OCI-M2 (cell line): Measurements from ENCODE around the gene IKZF1.
A peak's percentile ranks its signal among the peaks of the same experiment; 100 is the strongest.

Source experiments
- DNase-seq: peaks from one replicate; lab custom pipeline; 2025; ENCODE audit not compliant: unreplicated experiment; lab: John Stamatoyannopoulos, UW

Gene IKZF1

DNA sequence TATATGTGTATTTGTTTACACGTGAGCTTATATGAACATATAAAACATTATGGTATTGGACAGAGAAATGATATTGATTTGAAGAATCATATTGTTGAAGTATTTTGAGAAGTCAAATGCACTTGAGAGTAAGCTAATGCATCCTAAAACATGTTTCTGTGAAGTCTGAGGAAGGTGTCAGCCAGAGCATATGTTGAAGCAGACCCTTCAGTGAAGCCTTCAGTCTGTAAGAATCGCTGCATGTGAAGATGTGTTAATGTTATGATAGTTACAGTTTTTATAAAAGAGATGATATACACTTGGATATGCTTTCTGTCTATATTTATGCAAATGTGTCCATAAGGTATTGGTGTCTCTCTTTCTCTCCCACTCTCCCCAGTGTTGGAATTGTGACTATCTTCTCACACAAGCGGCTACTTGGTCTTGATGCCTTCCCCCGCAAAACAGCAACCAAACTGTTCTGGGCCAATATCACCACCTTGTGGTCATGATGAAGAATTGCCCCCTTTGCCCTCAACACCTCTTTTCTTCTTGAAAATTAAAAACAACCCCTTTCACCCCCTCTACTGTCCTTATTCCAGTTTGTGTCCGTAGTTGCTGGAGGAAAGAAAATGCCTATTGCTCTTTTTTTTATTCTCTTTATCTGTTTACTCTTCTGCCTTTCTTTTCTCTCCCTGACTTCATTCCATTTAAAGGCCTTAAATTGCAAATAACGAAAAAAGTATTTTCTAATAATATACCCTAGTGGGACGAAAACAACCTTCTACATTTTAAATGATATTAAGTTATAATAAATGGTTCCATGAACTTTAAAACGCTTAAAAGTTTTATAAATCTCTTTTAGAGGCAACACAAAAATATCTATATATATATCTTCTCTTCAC, 64.9 kb downstream of the IKZF1 start:
- DNase-seq = peak; percentile 28

DNA sequence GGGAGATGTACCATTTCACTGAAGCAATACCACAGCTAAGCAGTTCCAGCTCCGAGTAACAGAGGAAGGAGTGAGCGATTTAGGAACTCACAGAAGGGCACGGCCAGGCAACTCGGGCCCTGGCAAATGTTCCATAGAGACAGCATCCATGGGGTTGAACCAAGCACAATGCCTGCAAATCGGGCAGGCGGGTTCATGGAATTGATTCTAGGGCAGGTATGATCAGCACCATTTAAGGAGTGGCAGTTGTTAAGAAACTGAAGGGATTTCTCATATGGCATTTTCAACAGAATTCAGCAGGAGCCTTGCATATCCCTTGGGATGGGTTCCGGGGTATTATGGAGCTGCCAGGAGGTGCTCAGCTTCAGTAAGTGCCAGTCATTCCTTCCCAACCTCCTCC, 66.4 kb downstream of the IKZF1 start:
- no peak for DNase-seq

DNA sequence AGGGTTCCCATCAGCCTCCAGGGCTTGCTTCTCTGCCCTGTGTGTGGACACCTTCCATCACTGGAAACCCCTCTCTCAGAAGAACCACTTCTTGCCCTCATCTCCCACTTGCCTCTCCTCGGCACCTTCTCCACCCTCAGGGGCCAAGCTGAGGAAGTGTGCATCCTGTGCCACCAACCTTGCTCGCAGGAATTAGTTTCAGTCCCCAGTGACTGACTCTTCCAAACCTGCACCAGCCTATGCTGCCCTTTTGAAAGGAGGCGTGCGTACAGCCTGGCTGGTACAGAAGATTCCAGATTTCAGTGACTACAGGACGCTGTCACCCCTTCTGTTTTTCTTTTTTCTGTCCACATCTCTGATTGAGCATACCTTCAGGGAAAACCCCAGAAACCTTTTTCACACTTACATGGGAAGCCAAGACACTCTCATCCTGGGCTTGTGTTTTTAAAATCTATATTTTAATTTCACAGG, 67.1 kb downstream of the IKZF1 start:
- no peak for DNase-seq

DNA sequence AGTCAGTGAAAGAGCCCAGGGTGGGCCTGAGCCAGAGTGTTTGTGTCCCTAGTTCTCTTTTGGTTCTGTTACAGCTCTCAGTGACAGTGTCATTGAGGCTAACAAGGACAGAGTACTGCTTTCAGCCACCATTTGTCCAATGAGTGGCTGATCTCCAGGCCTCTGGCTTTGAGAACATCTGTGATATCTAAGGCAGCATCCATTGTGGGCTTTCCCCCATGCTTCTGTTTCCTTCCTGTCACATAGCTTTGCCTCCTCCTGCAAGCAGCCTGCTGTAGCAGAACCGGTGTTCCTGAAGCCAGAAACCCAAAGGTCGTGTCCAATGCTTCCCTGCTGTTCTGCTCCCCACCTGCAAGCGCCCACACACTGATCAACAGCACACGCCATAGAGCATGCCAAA, 68.4 kb downstream of the IKZF1 start:
- no peak for DNase-seq

DNA sequence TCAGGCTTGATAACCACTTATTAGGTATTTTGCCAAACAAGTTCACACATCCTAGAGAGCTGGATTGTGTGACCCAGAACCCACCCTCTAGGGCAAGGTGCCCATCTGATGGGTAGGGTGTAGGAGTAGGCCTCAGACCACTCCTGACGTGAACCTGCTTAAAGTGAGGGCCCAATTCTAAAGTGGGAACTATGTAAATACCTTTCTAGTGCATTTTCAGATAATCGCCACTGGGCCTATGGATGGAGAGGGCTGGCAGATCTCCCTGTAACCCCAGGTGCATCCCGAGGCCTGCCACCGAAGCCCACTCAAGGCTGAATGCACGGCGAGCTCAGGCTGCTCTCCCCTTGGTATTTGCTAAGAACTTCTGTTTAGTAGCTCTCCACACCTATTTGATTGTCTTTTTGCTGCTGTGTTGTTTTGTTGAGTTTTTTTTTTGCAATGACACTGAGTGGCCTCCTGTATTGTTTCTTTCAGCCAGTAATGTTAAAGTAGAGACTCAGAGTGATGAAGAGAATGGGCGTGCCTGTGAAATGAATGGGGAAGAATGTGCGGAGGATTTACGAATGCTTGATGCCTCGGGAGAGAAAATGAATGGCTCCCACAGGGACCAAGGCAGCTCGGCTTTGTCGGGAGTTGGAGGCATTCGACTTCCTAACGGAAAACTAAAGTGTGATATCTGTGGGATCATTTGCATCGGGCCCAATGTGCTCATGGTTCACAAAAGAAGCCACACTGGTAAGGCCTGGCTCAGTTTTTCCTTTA, 71.7 kb downstream of the IKZF1 start:
- no peak for DNase-seq

DNA sequence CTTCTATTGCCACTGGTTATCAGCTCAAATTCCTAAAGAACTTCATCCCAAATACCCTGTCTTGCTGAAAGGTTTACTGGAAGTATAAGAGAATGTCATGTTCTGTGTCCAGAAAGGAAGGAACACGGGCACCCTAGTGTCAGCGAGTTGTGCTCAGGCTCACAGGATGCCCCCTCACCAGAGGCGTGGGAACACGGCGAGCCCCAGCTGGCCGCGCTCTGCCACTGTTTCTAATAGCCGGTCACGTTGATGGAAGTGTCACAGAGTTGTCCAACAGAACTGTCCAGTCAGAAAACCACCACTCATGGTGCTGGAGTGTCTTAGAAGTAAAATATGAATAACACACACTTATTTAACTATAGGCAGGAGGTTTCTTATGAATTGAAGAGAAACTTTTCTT, 72.8 kb downstream of the IKZF1 start:
- no peak for DNase-seq

DNA sequence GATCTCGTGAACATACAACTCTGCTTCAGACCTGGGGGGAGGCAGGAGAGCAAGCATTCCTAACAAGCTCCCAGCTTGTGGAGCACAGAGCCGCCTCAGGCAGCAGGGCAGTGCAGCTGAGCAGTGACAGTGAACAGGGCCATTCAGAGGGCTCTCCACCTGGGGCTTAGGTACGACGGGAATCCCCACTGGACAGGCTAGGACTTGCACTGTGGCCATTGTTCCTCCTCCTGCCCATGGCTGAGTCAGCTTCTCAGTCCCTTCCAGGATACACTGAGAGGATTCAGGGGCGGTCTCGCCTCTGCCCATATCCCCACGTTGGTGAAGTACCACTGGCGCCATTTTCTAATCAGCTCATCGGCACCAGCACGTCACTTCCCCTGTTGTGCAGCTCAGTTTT, 74.6 kb downstream of the IKZF1 start:
- DNase-seq = no peak

DNA sequence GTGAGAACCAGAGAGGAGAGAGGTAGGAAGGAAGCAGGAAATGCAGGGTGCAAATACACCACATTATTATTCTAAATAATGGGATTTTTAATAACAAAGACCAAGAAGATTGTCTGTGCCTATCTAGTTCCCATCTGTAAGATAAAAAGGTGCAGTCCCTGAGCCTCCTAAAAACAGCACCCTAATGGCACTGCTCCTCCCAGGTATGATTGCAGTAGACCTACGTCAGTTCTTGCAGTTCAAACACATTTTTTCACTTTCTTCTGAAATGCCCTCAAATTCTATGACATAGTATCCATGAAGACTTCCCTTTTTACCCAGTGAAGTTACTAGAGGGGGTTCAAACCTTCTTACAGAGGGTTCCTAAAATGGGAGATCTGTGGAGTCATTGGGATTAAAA, 75.0 kb downstream of the IKZF1 start:
- DNase-seq = no peak

DNA sequence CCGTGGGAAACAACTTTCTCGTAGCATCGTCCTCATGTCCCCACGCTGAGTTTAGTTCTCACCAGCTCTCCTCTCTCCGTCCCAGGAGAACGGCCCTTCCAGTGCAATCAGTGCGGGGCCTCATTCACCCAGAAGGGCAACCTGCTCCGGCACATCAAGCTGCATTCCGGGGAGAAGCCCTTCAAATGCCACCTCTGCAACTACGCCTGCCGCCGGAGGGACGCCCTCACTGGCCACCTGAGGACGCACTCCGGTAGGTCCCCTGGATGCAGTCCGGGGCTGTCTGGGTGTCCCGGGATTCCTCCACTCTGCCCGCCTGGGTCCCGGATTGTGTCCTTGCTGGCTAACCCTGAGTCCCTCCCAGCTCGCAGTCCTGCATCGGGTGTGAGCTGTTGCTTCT, 77.9 kb downstream of the IKZF1 start:
- DNase-seq = no peak

DNA sequence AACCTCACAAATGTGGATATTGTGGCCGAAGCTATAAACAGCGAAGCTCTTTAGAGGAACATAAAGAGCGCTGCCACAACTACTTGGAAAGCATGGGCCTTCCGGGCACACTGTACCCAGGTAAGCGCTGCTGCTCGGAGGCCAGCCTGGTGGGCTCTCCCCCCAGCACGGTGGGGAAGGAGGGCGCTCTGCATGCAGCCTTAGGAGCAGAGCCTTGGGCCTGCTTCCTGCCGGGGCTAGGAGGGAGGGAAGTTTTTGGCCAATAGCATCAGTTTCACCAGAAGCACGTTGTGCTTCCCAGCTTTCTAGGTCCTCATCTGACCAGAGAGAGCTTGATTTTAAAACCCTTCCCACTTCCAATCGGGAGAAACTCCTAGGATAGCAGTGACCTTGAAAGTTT, 82.8 kb downstream of the IKZF1 start:
- DNase-seq = no peak

DNA sequence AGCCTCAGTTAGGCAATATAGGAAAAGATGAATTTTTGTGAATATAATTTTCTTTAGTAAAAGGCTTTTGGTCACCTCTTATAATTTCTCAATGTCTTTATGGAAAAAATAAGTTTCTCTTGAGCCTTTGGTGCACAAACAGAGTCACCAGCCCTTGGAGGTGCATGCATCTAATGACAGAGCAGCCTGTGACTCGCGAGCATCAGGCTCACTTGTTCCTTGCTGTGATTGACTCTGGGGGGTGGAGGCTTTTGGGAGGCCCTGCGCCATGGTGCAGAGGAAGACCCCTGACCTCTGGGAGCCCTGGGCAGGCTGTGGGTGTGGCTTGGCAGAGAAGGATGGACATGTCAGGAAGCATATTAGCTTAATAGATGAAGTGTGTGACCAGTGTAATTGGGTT, 85.4 kb downstream of the IKZF1 start:
- no peak for DNase-seq

DNA sequence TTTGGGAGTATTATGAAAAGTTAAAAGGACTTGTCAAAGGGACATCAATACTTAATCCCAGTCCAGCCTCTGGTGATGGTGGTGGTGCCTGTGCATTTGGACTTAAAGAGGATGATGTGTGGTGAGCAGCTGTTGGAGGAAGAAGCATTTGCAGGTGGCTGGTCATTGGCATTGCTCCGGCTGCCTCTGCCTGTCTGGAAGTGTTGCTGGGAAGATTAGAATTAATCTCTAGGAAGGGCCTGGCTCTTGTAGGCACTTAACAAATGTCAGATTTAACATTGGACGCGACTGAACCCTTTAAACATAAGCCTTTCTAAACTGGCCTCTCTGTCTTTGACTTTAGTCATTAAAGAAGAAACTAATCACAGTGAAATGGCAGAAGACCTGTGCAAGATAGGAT, 86.9 kb downstream of the IKZF1 start:
- no peak for DNase-seq

DNA sequence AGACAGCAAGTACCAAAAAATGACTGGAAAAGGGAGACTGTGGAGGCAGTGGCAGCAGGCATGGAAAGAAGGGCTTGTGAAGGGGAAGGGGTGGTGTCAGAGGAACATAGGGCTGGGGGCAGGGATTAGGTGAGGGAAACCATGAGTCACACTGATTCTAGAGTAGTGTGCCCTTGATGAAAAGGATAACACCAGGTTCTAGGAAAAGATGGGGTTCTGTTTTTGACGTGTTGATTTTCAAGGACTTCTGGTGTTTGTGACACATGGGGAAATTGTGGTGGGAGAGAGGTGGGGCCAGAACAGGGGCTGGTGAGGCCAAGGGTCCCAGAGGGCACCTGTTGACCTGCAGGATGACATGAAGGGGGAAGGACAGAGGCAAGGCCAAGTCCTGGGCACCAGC, 88.6 kb downstream of the IKZF1 start:
- no peak for DNase-seq

DNA sequence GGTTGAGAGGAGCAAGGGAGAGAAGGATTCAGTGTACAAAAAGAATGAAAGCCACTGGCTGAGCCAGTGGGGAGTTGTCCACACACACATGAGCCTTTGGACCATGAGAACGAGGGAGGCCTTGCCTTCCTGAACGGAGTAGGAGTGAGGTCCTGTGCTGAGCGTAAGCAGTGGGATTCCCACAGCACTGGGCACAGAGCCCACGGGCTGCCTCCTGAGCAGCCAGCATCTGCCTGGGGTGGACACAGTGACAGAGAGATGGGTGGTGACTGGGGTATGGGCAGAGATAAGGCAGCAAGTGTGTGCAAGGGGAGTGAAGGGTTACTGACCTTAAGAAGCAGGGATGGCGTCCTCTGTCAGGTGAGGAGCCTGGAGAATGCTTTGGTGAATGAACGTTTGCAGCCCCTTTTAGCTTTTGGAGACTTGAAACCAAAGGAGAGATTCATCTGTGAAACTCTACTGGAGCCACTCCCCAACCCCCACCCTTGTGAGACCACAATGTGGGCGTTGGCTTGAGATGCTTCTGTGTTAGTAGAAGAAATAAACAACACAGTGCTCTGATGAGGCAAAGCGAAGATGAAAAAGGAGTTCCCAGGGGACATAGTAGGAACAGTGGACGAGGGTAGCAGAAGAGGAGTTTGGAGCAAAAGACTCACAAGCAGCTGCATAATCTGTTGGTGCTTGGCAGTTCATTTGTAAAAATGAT, 89.2 kb downstream of the IKZF1 start:
- no peak for DNase-seq

DNA sequence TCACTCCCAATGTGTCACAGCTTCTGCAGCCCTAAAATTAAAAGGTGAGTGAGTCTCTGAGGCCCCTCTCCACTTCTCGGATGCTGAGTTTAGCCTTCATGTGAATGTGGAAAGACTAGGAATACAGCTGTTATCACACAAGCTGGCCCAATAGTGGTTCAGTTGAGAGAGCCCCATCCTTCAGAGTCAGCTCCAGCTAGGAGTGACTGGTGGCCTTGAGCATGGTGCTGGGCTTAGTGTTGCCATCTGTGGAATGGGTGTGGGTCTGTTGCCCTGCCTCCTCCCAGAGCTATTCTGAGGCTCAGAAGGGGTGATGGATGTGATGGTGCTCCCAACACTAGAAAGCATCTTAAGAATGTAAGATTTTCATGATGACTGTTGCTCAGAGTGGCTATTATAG, 89.8 kb downstream of the IKZF1 start:
- no peak for DNase-seq

DNA sequence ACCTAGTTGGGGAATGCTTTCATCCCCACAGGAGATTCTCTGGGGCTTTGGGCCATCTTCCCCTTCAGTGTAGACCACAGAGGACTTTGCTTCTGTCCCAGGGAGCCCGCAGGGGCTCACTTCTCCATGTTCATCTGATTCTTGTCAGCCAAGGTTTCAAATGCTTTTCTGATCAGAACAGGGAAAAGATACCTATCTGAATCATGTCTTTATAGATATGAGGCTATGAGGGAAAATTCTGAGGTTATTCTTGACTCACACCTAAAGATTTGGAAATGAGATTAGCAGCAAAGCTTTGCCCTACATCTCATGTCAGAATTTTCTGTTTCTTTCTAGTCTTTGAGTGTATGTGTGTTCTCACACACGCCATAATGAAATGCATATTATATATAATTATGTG, 92.3 kb downstream of the IKZF1 start:
- DNase-seq = no peak

DNA sequence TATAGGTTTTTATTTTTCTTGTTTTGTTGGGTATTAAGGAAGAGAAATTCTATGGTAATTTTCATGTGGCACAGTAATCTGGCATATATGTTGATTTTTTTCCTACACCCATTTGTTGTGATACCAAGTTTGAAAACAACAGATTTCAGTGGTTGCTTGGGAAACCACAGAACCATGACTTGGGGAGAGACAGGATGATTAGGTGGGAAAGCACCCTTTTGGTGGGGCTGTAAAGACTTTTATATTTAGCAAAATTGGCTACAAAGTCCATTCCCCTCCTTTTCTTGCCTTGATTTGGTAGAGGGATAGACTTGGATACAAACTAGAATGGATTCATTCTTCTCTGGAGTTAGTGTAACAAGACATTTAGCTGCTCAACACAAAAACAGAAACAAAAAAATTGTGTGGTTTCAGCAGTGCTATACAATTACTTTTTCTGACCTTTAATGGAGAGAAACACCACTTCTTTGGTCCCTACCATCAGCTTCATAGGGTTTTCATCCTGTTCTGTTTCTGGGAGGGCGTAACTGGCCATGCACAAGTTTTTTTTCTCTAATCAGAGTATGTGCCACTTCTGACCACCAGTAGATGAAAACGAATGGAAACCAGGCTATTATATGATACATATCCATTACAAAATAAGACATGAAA, 92.9 kb downstream of the IKZF1 start:
- no peak for DNase-seq

DNA sequence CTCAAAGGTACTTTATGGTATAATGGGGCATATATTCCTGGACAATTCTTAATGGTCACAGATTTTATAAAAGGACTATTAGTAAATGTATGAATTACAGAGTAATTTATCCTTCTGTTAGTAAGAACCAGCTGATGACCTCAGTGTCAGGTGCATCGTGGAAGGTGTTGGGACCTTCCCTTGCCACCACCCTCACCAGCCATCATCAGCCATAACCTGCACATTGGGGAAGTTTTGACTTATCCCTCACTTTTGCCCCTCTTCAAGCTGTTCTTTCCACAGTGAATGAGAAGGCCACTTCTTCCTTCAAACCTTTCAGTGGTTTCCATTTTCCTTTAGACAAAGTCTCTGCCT, 93.4 kb downstream of the IKZF1 start:
- DNase-seq = no peak

DNA sequence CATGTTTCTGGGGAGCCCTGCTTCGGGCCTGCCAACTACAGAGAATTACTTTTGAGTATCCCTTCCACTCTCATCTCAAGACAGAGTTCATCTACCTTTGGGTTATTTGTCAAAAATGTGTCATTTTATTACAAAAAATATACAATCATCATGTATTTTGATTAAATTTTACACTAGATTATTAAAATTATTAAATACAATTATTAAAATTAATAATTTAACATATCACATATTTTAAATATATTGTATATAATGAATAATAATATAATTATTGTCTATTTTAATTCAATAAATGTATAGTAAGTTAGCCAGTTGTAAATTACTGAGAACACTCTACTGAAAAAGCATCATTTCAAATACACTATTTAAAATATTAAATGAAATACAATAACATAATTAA, 94.7 kb downstream of the IKZF1 start:
- no peak for DNase-seq

DNA sequence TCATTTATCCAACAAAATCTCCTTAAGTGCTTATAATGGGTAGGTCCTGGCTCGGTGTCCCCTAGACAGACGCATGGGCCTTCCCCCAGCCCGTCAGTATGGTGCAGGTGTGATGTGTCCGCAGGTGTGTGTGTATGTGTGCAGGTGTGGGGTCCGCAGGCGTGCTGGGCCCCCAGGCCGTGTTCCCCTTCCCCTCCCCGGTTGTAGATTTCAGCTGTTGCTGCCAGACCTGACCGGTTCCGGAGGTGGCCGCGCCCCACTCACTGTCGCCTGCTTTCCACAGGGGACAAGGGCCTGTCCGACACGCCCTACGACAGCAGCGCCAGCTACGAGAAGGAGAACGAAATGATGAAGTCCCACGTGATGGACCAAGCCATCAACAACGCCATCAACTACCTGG, 95.1 kb downstream of the IKZF1 start:
- no peak for DNase-seq

DNA sequence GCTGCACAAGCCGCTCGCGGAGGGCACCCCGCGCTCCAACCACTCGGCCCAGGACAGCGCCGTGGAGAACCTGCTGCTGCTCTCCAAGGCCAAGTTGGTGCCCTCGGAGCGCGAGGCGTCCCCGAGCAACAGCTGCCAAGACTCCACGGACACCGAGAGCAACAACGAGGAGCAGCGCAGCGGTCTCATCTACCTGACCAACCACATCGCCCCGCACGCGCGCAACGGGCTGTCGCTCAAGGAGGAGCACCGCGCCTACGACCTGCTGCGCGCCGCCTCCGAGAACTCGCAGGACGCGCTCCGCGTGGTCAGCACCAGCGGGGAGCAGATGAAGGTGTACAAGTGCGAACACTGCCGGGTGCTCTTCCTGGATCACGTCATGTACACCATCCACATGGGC, 95.6 kb downstream of the IKZF1 start:
- DNase-seq = no peak
